Osteoblast (primary cell): ENCODE data around the gene CLCN1. TPM values are rescaled to one million over a fixed set of nuclear protein-coding genes. Genes with fewer than 3 reads are reported as not detected.
A peak's percentile ranks its signal among the peaks of the same experiment; 100 is the strongest.

ENCODE experiments used
- DNase-seq: peaks from one replicate; pipeline ENCODE4 v3.0.0; 2011; ENCODE audit warnings: low spot score, mixed read lengths; ENCODE audit not compliant: insufficient read length; ENCODE audit errors: missing footprints
- H2AFZ ChIP-seq: 2 replicates; pipeline ENCODE4 v1.6.0; 2011; ENCODE audit warnings: mild to moderate bottlenecking, low read length
- H3K27ac ChIP-seq: 2 replicates; pipeline ENCODE4 v1.5.1; 2011; ENCODE audit warnings: mild to moderate bottlenecking, low read depth, low read length, moderate library complexity
- H3K27me3 ChIP-seq: 2 replicates; pipeline ENCODE4 v1.6.0; 2012; ENCODE audit warnings: mild to moderate bottlenecking, control low read depth, inconsistent platforms, low read length, moderate library complexity; ENCODE audit not compliant: insufficient read depth
- H3K36me3 ChIP-seq: 2 replicates; pipeline ENCODE4 v1.5.1; 2011; ENCODE audit warnings: mild to moderate bottlenecking, low read length, control low read depth, moderate library complexity; ENCODE audit not compliant: insufficient read depth
- H3K4me1 ChIP-seq: 2 replicates; pipeline ENCODE4 v1.5.1; 2011; ENCODE audit warnings: mild to moderate bottlenecking, low read length, control low read depth, moderate library complexity; ENCODE audit not compliant: insufficient read depth
- H3K4me2 ChIP-seq: 2 replicates; pipeline ENCODE4 v1.6.0; 2011; ENCODE audit warnings: mild to moderate bottlenecking, low read length; ENCODE audit not compliant: insufficient read depth
- H3K4me3 ChIP-seq: fragments of 200-600 bp; sonication (generic); 3 replicates; pipeline ENCODE4 v1.5.1; 2012; ENCODE audit warnings: mild to moderate bottlenecking, low read length, inconsistent platforms; ENCODE audit not compliant: insufficient read depth
- H3K79me2 ChIP-seq: 2 replicates; pipeline ENCODE4 v1.6.0; 2012; ENCODE audit warnings: mild to moderate bottlenecking, low read length, control low read depth, inconsistent platforms; ENCODE audit not compliant: insufficient read depth
- H3K9me3 ChIP-seq: 2 replicates; pipeline ENCODE4 v1.5.1; 2011; ENCODE audit warnings: low read depth, low read length, control low read depth
- H4K20me1 ChIP-seq: 2 replicates; pipeline ENCODE4 v1.6.0; 2012; ENCODE audit warnings: mild to moderate bottlenecking, low read length, control low read depth; ENCODE audit not compliant: insufficient read depth
- total RNA-seq: library from RNA; depleted of rRNA; stranded (reverse); fragments of >200 nt; gene quantifications from 2 replicates; pipeline ENCODE4 v1.2.3, GENCODE V29; 2012
- TF ChIP-seq, protein P1 (sequence below): IDR thresholded peaks from 2 replicates; pipeline ENCODE4 v1.5.1; 2011; ENCODE audit warnings: mild to moderate bottlenecking, low read depth, low read length, moderate library complexity; ENCODE audit errors: extremely low read depth

The CLCN1 gene
- total RNA-seq, 1 donor, result under 0.01 TPM

DNA sequence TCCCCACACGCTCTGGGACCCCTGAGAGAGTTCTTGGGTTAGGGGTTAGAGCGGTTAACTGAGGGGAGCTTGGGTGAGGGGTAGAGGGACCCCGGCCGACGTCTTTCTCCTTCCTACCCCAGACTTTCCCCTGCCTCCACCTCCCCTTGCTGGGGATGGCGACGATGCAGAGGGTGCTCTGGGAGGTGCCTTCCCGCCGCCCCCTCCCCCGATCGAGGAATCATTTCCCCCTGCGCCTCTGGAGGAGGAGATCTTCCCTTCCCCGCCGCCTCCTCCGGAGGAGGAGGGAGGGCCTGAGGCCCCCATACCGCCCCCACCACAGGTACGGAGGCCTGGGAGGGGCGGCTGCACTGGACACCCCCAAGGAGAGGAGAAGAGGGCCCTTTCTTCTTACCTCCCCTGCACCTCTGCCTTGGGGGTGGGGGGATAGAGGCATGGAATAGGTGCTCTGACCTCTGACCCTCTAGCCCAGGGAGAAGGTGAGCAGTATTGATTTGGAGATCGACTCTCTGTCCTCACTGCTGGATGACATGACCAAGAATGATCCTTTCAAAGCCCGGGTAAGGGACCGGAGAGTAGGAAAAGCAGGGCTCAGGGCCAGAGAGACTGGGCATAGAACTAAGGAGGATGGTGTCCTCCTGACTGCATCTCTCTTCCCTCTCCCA lies 66.3 kb downstream of the CLCN1 start:
- TF ChIP-seq, protein P1, sequence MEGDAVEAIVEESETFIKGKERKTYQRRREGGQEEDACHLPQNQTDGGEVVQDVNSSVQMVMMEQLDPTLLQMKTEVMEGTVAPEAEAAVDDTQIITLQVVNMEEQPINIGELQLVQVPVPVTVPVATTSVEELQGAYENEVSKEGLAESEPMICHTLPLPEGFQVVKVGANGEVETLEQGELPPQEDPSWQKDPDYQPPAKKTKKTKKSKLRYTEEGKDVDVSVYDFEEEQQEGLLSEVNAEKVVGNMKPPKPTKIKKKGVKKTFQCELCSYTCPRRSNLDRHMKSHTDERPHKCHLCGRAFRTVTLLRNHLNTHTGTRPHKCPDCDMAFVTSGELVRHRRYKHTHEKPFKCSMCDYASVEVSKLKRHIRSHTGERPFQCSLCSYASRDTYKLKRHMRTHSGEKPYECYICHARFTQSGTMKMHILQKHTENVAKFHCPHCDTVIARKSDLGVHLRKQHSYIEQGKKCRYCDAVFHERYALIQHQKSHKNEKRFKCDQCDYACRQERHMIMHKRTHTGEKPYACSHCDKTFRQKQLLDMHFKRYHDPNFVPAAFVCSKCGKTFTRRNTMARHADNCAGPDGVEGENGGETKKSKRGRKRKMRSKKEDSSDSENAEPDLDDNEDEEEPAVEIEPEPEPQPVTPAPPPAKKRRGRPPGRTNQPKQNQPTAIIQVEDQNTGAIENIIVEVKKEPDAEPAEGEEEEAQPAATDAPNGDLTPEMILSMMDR, result no peak
- H3K4me2 ChIP-seq, result peak overlapping the region; percentile 92
- no peaks in the 10 kb centered on the region for H3K27me3 ChIP-seq
- peak overlapping the region; percentile 87 for H3K4me3 ChIP-seq
- H3K36me3 ChIP-seq, result peaks cover 48% of the 10 kb centered on the region
- H3K9me3 ChIP-seq, result no peaks in the 10 kb centered on the region
- H2AFZ ChIP-seq, result no peak overlapping the region
- H3K27ac ChIP-seq, result peak overlapping the region; percentile 86
- H4K20me1 ChIP-seq, result peaks cover 53% of the 10 kb centered on the region
- peaks cover 59% of the 10 kb centered on the region for H3K4me1 ChIP-seq
- H3K79me2 ChIP-seq, result peaks cover 71% of the 10 kb centered on the region
- DNase-seq, result peak; percentile 44

DNA sequence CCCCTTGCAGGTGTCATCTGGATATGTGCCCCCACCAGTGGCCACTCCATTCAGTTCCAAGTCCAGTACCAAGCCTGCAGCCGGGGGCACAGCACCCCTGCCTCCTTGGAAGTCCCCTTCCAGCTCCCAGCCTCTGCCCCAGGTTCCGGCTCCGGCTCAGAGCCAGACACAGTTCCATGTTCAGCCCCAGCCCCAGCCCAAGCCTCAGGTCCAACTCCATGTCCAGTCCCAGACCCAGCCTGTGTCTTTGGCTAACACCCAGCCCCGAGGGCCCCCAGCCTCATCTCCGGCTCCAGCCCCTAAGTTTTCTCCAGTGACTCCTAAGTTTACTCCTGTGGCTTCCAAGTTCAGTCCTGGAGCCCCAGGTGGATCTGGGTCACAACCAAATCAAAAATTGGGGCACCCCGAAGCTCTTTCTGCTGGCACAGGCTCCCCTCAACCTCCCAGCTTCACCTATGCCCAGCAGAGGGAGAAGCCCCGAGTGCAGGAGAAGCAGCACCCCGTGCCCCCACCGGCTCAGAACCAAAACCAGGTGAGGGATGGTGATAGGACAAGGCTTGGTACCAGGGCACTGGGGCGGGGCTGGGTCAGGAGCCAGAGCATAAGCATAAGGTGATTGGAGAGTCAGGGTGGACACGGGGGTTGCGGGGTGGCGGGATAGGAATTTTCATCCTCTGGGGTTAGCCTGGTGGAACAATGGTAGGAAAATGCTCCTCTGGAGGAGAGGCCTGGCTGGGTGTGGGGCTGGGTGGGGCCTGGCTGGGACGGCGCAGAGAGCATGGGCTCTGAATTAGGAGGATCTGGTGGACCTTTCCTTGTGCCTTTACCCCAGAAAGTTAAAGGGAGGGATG lies 67.1 kb downstream of the CLCN1 start:
- peaks cover 58% of the 10 kb centered on the region for H3K4me1 ChIP-seq
- peaks cover 79% of the 10 kb centered on the region for H3K79me2 ChIP-seq
- H3K9me3 ChIP-seq, result no peaks in the 10 kb centered on the region
- peak; percentile 79 for DNase-seq
- peaks cover 54% of the 10 kb centered on the region for H3K36me3 ChIP-seq
- H3K4me2 ChIP-seq, result peak overlapping the region; percentile 92
- TF ChIP-seq, protein P1, result no peak
- peak overlapping the region; percentile 87 for H3K4me3 ChIP-seq
- no peak overlapping the region for H2AFZ ChIP-seq
- peaks cover 61% of the 10 kb centered on the region for H4K20me1 ChIP-seq
- peak overlapping the region; percentile 86 for H3K27ac ChIP-seq
- H3K27me3 ChIP-seq, result no peaks in the 10 kb centered on the region

DNA sequence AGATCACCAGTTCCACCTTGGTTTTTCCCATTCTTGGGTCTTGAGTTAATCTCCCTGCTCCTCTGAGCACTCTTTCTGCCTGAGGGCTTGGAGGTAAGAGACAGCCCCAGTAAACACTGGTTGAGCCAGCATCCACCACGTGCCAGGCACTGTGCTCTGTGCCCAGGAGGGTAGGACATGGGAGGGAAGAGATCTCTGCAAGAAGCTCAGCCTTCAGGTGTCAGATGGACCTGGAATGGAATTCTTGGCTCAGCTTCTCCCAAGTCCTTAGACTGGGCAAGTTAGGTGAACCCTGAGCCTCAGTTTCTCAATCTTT lies 67.7 kb downstream of the CLCN1 start:
- Histone ChIP-seq H3K9me3 (no peaks in the 10 kb centered on the region), H3K4me2 (peak overlapping the region; percentile 92), H4K20me1 (peaks cover 66% of the 10 kb centered on the region), H3K4me3 (peak overlapping the region; percentile 87), H3K79me2 (peaks cover 79% of the 10 kb centered on the region), H3K4me1 (peaks cover 52% of the 10 kb centered on the region), H3K27ac (peak overlapping the region; percentile 86), H2AFZ (no peak overlapping the region), H3K36me3 (peaks cover 60% of the 10 kb centered on the region), H3K27me3 (no peaks in the 10 kb centered on the region)
- DNase-seq, result no peak
- TF ChIP-seq, protein P1, result no peak

DNA sequence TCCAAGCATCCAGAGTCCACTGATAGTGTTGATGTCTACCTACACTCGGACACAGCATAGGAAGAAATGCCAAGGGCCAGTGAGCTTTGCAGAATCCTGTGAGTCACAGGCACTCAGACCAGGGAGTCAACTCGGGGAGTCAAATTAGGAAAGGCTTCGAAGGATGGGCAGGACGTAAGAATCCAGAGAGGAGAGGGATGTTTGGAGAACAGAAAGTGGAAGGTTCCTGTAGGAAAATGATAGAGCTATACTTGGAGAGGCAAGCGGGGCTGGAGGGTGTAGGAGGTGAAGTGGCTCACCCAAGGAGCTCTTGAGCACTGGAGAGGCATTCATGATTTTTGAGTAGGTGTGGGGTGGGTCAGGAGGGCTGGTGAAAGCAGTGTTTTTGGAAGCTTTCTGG lies 68.2 kb downstream of the CLCN1 start:
- Histone ChIP-seq H2AFZ (no peak overlapping the region), H3K79me2 (peaks cover 76% of the 10 kb centered on the region), H3K4me3 (peak overlapping the region; percentile 87), H3K4me2 (peak overlapping the region; percentile 92), H3K4me1 (peaks cover 47% of the 10 kb centered on the region), H3K9me3 (no peaks in the 10 kb centered on the region), H3K27me3 (no peaks in the 10 kb centered on the region), H3K27ac (peak overlapping the region; percentile 86), H3K36me3 (peaks cover 65% of the 10 kb centered on the region), H4K20me1 (peaks cover 71% of the 10 kb centered on the region)
- peak; percentile 96 for DNase-seq
- TF ChIP-seq, protein P1, result no peak
